Brain microvascular endothelial cell (primary cell): ENCODE data around the gene GNAO1.

ENCODE experiments used
- DNase-seq: peaks from one replicate; pipeline ENCODE4 v3.0.0-alpha.2; 2020
- H3K27ac ChIP-seq: fragments of 250-450 bp; sonication (Bioruptor Pico); 2 replicates; pipeline ENCODE4 v1.5.1; 2020; ENCODE audit warnings: mild to moderate bottlenecking, moderate library complexity
- H3K27me3 ChIP-seq: fragments of 250-450 bp; sonication (Bioruptor Pico); replicated peaks from 2 replicates; pipeline ENCODE4 v1.5.1; 2020; ENCODE audit warnings: mild to moderate bottlenecking
- H3K36me3 ChIP-seq: fragments of 250-450 bp; sonication (Bioruptor Pico); replicated peaks from 2 replicates; pipeline ENCODE4 v1.5.1; 2020; ENCODE audit warnings: mild to moderate bottlenecking
- H3K4me3 ChIP-seq: 2 replicates; pipeline ENCODE4 v1.5.1; 2011; ENCODE audit warnings: low read depth, mild to moderate bottlenecking, control low read depth, low read length, moderate library complexity
- in situ Hi-C: cut with HindIII; loops from 2 replicates; pipeline ENCODE4 v1.10.0; 2017; ENCODE audit warnings: low sequenced_read_pairs, low pct_ligation_motif_present
- TF ChIP-seq, protein P1 (sequence below): IDR thresholded peaks from 2 replicates; pipeline ENCODE4 v1.5.1; 2011; ENCODE audit warnings: low read depth, mild to moderate bottlenecking, moderate library complexity, low read length, control low read depth, inconsistent platforms; ENCODE audit errors: missing control alignments

The GNAO1 gene

DNA sequence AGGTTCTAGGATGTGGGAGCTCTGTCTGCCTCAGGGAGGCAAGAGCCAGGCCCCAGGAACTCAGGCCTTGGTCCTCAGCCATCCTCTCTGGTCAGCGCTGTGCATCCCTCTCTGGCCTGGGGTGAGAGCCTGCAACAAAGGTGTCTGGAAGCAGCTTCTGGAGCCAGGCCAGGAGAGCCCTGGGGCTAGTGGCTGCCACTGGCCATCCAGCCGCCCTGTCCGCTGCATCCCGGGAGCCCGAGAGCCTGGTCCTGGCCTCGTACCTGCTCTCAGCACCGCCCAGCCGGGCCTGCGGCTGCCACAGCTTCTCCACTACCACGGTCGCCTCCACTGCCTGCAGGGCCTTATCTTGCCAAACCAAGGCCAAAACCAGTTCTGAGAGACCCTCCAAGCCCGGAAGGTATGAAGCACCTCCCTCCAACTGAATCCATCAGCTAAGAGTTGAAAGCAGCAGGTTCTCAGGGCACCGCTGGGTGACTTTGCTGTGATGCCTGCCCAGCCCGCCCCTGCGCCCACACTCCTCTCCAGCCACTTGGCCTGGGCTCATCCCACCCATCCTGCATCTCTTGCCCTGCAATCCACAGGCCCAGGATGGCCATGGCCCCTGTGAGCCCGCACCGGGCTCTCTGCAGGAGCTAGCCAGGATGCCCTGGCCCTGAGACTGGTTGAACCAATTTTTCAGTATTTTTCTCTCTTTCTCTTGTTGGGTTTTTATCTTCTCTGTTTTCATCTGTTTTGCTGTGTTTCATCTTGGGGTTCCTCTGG, 148.3 kb downstream of the GNAO1 start:
- Histone ChIP-seq H3K27me3 (no peaks in the 10 kb centered on the region), H3K4me3 (no peak overlapping the region), H3K27ac (no peak overlapping the region), H3K36me3 (no peaks in the 10 kb centered on the region)
- TF ChIP-seq, protein P1, sequence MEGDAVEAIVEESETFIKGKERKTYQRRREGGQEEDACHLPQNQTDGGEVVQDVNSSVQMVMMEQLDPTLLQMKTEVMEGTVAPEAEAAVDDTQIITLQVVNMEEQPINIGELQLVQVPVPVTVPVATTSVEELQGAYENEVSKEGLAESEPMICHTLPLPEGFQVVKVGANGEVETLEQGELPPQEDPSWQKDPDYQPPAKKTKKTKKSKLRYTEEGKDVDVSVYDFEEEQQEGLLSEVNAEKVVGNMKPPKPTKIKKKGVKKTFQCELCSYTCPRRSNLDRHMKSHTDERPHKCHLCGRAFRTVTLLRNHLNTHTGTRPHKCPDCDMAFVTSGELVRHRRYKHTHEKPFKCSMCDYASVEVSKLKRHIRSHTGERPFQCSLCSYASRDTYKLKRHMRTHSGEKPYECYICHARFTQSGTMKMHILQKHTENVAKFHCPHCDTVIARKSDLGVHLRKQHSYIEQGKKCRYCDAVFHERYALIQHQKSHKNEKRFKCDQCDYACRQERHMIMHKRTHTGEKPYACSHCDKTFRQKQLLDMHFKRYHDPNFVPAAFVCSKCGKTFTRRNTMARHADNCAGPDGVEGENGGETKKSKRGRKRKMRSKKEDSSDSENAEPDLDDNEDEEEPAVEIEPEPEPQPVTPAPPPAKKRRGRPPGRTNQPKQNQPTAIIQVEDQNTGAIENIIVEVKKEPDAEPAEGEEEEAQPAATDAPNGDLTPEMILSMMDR = no peak
- in situ Hi-C loops = no loop called here
- no peak for DNase-seq

DNA sequence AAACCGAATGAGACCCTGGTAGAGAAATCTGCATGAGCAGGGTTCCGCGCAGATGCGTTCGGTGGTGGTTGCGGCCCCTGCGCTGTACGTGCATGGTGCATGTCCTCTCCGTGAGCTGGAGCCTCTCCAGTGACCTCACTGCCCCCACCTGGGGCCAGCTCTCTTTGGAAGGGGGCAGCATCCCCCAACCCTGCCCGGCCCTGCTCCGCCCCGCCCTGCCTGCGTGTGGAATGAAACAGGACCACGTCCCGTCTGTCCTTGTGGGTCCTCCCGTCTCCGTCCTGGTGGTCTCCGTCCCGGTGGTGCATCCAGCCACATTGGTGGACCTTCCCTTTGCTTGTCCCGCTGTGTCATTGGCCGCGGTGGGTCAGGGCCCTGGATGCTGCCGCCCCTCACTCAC, 149.1 kb downstream of the GNAO1 start:
- Histone ChIP-seq H3K27ac (no peak overlapping the region), H3K4me3 (no peak overlapping the region), H3K27me3 (no peaks in the 10 kb centered on the region), H3K36me3 (no peaks in the 10 kb centered on the region)
- DNase-seq = no peak
- in situ Hi-C loops = no loop called here
- TF ChIP-seq, protein P1 = no peak

DNA sequence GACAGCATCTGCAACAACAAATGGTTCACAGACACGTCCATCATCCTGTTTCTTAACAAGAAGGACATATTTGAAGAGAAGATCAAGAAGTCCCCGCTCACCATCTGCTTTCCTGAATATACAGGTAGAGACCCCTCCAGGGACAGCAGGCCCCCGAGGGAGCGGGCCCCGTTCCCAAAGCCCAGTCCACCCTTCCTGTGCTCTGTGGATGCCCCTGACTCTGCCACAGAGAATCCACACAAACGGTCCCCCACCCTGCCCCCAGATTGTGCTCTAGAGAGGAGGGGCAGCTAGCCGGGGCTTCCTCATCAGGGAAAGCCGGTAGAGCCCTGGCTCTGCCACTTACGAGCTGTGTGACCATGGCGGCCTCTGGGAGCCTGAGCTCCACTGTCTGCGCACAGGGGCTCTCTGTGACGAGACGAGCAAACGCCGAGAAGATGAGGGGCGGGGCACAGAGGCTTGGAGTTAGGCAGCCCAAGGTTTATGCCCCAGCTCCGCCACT, 149.6 kb downstream of the GNAO1 start:
- Histone ChIP-seq H3K27ac (no peak overlapping the region), H3K36me3 (no peaks in the 10 kb centered on the region), H3K4me3 (no peak overlapping the region), H3K27me3 (no peaks in the 10 kb centered on the region)
- in situ Hi-C loops = no loop called here
- DNase-seq = no peak
- TF ChIP-seq, protein P1 = no peak

DNA sequence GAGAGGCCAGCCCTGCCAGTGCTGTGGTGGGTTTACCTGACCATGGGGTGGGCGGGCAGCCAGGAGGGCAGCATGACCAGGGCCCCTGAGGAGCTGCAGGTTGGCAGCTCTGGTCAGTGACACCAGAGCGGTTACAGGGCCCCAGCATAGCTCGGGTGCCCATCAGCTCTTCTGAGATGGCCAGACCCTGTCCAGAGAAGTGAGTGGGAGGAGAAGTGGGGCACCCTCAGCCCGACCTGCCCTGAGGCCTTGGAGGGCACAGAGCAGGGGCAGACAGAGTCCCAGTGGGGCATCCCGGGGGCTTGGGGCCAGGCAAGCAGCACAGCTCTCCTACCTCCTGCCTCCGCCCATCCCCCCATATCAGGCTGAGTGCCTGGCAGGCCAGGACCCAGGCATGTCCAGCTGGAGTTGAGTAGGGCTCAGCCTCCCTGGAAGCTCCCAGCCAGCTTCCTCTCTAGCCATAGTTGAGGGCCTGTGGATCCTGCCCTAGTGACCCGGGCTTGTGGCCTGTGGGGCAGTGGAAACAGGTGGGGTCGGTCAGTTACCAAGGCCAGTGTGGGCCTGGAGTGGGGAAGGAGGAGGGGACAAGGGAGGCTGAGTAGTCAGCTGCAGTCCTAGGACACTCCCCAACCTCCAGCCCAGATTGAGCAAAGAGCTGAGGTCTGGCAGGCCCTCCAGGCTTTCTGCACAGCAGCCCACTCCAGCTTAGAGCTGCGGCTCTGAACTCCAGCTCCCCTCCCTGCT, 150.5 kb downstream of the GNAO1 start:
- in situ Hi-C loops = no loop called here
- no peaks in the 10 kb centered on the region for H3K36me3 ChIP-seq

DNA sequence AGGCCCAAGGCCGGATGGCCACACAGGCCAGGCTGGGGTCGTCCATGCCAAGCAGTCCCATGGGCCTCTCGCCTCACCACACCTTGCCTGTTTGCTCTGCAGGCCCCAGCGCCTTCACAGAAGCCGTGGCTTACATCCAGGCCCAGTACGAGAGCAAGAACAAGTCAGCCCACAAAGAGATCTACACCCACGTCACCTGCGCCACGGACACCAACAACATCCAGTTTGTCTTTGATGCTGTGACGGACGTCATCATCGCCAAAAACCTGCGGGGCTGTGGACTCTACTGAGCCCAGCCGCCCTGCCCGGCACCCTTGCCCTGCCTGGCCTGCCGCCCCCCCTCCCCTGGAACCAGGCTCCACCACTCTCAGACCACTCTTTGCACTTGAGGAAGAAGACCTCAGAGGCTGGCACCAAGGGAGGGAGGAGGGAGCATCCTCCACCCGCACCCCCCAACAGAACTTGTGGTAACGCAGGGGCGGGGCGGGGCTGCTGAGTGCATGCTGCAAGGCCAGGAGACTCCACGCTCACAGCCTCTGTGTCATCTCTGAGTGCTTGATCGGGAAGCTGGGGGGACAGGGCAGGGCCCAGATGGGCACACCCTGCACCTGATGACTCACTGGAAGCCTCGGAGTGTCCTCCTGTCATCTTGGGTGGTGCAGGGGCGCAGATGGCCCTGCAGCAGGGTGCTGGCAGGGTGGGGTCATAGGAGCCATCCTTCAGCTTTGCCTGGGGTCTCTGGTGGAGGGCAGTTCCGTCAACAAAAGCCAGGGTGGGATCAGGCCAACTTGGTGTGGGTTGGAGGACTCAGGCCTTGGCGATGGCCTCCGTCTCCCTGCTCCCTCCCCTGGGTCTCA, 152.6 kb downstream of the GNAO1 start:
- no peak overlapping the region for H3K27ac ChIP-seq
- no peak overlapping the region for H3K4me3 ChIP-seq
- H3K27me3 ChIP-seq = no peaks in the 10 kb centered on the region
- TF ChIP-seq, protein P1 = no peak
- in situ Hi-C loops = no loop called here
- no peak for DNase-seq
- H3K36me3 ChIP-seq = no peaks in the 10 kb centered on the region

More for the DNA sequence above, 150.5 kb downstream of the GNAO1 start:
- TF ChIP-seq, protein P1 = no peak
- Histone ChIP-seq H3K27ac (no peak overlapping the region), H3K4me3 (no peak overlapping the region), H3K27me3 (no peaks in the 10 kb centered on the region)
- DNase-seq = no peak
